DMS 273 (cell line): ENCODE measurements around the gene ELFN2.

Source experiments
- DNase-seq: peaks from one replicate; lab custom pipeline; 2025; ENCODE audit not compliant: unreplicated experiment; lab: John Stamatoyannopoulos, UW

Gene ELFN2

GRCh38 chr22:37390075-37390474 is 37.2 kb downstream of the ELFN2 start:
- DNase-seq: no peak

GRCh38 chr22:37388538-37388937 is 38.7 kb downstream of the ELFN2 start:
- DNase-seq: no peak

- DNase-seq: no peak
Observed at GRCh38 chr22:37387793-37388192, 39.5 kb downstream of the ELFN2 start.

- no peak for DNase-seq
Observed at GRCh38 chr22:37386441-37386840, 40.8 kb downstream of the ELFN2 start.

GRCh38 chr22:37384691-37385090 is 42.6 kb downstream of the ELFN2 start:
- no peak for DNase-seq

- no peak for DNase-seq
Observed at GRCh38 chr22:37383341-37383740, 43.9 kb downstream of the ELFN2 start.

- no peak for DNase-seq
Observed at GRCh38 chr22:37381489-37381888, 45.8 kb downstream of the ELFN2 start.

GRCh38 chr22:37379722-37380121 is 47.6 kb downstream of the ELFN2 start:
- no peak for DNase-seq

- no peak for DNase-seq
Observed at GRCh38 chr22:37379085-37379484, 48.2 kb downstream of the ELFN2 start.

GRCh38 chr22:37378642-37379058 is 48.6 kb downstream of the ELFN2 start:
- DNase-seq: no peak

- DNase-seq: no peak
Observed at GRCh38 chr22:37377927-37378326, 49.4 kb downstream of the ELFN2 start.

- DNase-seq: no peak
Observed at GRCh38 chr22:37377138-37377537, 50.1 kb downstream of the ELFN2 start.

- DNase-seq: peak; percentile 35
Observed at GRCh38 chr22:37376643-37377042, 50.6 kb downstream of the ELFN2 start.

- DNase-seq: no peak
Observed at GRCh38 chr22:37375801-37376200, 51.5 kb downstream of the ELFN2 start.

- DNase-seq: no peak
Observed at GRCh38 chr22:37374571-37374970, 52.7 kb downstream of the ELFN2 start.

GRCh38 chr22:37373451-37373850 is 53.8 kb downstream of the ELFN2 start:
- no peak for DNase-seq

GRCh38 chr22:37371911-37372310 is 55.4 kb downstream of the ELFN2 start:
- DNase-seq: no peak

GRCh38 chr22:37371491-37371890 is 55.8 kb downstream of the ELFN2 start:
- no peak for DNase-seq

GRCh38 chr22:37370306-37370979 is 56.8 kb downstream of the ELFN2 start:
- peak; percentile 63 for DNase-seq

- no peak for DNase-seq
Observed at GRCh38 chr22:37369483-37369882, 57.8 kb downstream of the ELFN2 start.

- no peak for DNase-seq
Observed at GRCh38 chr22:37368058-37368457, 59.2 kb downstream of the ELFN2 start.

- no peak for DNase-seq
Observed at GRCh38 chr22:37366601-37367000, 60.7 kb downstream of the ELFN2 start.

- DNase-seq: no peak
Observed at GRCh38 chr22:37365950-37366349, 61.3 kb downstream of the ELFN2 start.
